Measurements from ENCODE around the gene POLR2H. TPM values are rescaled to one million over a fixed set of nuclear protein-coding genes. Genes with fewer than 3 reads are reported as not detected.

The POLR2H gene
- total and polyA plus RNA-seq, 10 of the 15 experiments (the other 5 are each of a cell fraction or from before 2014, with no cell fraction given): 74.2 to 357 (median 143) TPM

GRCh38 chr3:184362668-184363546 lies 1.4 kb downstream of the POLR2H start (continued):
- TF ChIP-seq ZNF687 (IDR thresholded peaks at IDR 0.05) (peak; percentile 67), RAD21 (IDR thresholded peaks at IDR 0.05; ENCODE audit: insufficient read depth, low read depth, low read length) (no peak), MYB (IDR thresholded peaks at IDR 0.05; ENCODE audit: borderline replicate concordance, low read depth, low read length) (no peak), RFX5 (IDR thresholded peaks at IDR 0.05; ENCODE audit: low read depth, low read length) (no peak), FOXM1 (IDR thresholded peaks at IDR 0.05; ENCODE audit: low read depth, low read length) (no peak), TARDBP (IDR thresholded peaks at IDR 0.05; ENCODE audit: borderline replicate concordance) (no peak), EP300 (IDR thresholded peaks at IDR 0.05; ENCODE audit: borderline replicate concordance in 1 of 2, control insufficient read depth in 1 of 2, low read depth in 2 of 2, low read length in 2 of 2) (no peak), FOS (IDR thresholded peaks at IDR 0.05; ENCODE audit: borderline replicate concordance, extremely low read depth, insufficient read length) (no peak), CTCF (IDR thresholded peaks at IDR 0.05 in 2 of 3, conservative IDR thresholded peaks at IDR 0.05 in 1 of 3; ENCODE audit: control insufficient read depth in 2 of 3, extremely low read depth in 1 of 3, insufficient read depth in 1 of 3, low read depth in 3 of 3, low read length in 3 of 3) (peak; percentile 53 to 80 (median 60)), POU2F2 (IDR thresholded peaks at IDR 0.05; ENCODE audit: borderline replicate concordance, low read depth, low read length) (peak; percentile 27; the same call in 1 of the 3 replicates), CHD2 (IDR thresholded peaks at IDR 0.05; ENCODE audit: borderline replicate concordance, low read depth, low read length) (peak; percentile 85), NRF1 (conservative IDR thresholded peaks at IDR 0.05; ENCODE audit: low read depth, low read length) (peak; percentile 68), STAT1 (conservative IDR thresholded peaks at IDR 0.05) (0 out of 2 replicates have a peak, but pooled peaks have one; percentile 30), PBX3 (IDR thresholded peaks at IDR 0.05; ENCODE audit: insufficient replicate concordance, low read depth, low read length) (no peak), SUZ12 (IDR thresholded peaks at IDR 0.05; ENCODE audit: unreplicated experiment) (no peak), IKZF1 (conservative IDR thresholded peaks at IDR 0.05) (peak; percentile 74), ATF7 (IDR thresholded peaks at IDR 0.05; ENCODE audit: low read depth) (peak; percentile 47; the same call in 1 of the 2 replicates), ZBTB4 (CRISPR knock-in tag; IDR thresholded peaks at IDR 0.05) (no peak)

Measured in GM12878 (cell line).